ENCODE data around the gene NSD1.
"Not testable (repeated sequence)": the region's sequence is repeated elsewhere in the genome, so short reads cannot be mapped to it uniquely, and the experiment has no call there.

Gene NSD1

DNA sequence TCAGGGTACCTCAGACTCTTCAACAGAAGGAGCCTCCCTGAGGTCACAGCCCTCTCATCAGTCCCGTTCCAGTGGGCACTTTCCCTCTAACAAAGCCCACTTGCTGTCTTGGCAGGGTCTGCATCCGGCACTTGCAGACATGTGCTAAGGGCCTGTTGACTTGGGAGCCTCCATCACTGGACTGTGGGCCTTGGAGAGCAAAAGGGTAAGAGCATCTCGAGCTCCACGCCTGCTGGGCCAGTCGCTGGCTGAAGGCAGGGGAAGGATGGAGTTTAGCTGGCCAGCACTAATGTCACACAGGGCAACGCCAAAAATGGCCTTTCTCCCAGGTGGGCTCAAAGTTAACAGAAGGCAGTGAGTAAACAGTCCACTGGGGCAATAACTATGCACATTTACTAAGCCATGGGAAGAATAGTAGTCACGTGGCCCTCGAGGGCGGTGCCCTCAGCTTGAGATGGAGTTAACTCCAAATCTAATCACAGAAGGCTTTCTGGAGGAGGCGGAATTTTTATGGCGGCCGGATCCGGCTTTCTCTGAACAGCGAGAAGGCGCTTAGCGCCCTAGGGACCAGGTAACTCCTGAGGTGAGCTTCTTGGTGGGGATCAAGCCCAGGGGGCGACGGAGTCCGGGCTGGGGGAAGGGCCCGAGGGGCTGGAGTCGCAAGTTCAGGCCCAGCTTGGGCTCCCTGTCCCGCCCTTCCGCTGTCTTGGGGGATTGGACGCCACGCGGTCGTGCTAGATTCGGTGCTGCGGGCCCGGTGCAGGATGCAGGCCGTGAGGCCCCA is 2.0 kb upstream of the NSD1 start:
- H3K9me3 Mint-ChIP-seq: no peaks in the 10 kb centered on the region
- peaks cover 39% of the 10 kb centered on the region for H3K4me1 Mint-ChIP-seq (ENCODE audit: low read depth)
- peaks cover 10% of the 10 kb centered on the region for H3K36me3 Mint-ChIP-seq (ENCODE audit: low read depth)
- peak overlapping the region; percentile 82 for H3K27ac Mint-ChIP-seq
- peak overlapping the region; percentile 30 for H3K4me3 Mint-ChIP-seq
- no peaks in the 10 kb centered on the region for H3K27me3 Mint-ChIP-seq (ENCODE audit: low read depth)

DNA sequence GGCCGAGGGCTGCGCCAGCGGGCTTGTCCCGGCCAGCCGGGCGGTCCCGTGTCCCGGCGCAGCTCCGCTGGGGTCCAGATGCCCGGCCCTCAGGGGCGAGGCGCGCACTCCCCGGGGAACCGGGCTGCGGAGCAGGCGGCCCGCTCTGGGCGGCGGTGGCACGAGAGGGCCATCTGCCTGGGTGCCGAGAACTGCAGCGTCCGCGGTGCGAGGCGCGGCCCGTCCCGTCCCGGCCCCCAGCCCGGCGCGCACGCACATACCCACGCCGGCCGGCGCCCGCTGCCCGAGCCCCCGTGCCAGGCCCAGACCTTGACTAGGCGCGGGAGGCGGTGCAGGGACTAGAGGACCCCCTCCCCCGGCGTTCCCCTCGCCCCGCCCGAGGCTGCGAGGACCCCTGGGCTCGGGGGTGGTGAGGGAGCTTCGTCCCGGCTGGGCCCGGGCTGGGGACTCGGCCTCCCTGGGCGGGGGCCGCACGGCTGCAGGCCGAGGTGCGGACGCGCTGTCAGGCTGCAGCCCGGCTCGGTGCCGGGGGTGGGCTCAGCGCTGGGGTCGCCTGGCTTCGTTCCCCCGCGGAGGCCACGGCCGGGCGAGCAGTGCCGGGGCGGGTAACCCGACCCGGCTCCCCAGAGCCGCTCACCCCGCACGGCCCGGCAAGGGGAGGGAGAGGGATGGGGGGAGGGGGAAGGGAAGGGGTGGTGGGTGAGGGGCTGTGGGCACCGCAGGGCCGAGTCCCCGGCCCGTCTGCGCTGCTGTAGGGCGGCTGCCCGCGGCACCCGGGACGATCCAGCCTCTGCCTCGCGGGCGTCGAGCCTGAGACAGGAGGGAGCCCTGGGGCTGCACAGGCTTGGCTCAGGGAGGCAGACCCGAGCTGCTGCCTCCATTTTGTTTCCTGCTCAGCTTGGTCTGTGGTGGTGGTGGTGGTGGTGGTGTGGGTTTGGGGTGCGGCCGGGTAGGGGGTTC is 1.2 kb upstream of the NSD1 start:
- H3K4me1 Mint-ChIP-seq (ENCODE audit: low read depth): peaks cover 44% of the 10 kb centered on the region
- no peaks in the 10 kb centered on the region for H3K9me3 Mint-ChIP-seq
- H3K27me3 Mint-ChIP-seq (ENCODE audit: low read depth): no peaks in the 10 kb centered on the region
- peak overlapping the region; percentile 39 for H3K4me3 Mint-ChIP-seq
- peaks cover 13% of the 10 kb centered on the region for H3K36me3 Mint-ChIP-seq (ENCODE audit: low read depth)
- peak overlapping the region; percentile 53 for H3K27ac Mint-ChIP-seq

DNA sequence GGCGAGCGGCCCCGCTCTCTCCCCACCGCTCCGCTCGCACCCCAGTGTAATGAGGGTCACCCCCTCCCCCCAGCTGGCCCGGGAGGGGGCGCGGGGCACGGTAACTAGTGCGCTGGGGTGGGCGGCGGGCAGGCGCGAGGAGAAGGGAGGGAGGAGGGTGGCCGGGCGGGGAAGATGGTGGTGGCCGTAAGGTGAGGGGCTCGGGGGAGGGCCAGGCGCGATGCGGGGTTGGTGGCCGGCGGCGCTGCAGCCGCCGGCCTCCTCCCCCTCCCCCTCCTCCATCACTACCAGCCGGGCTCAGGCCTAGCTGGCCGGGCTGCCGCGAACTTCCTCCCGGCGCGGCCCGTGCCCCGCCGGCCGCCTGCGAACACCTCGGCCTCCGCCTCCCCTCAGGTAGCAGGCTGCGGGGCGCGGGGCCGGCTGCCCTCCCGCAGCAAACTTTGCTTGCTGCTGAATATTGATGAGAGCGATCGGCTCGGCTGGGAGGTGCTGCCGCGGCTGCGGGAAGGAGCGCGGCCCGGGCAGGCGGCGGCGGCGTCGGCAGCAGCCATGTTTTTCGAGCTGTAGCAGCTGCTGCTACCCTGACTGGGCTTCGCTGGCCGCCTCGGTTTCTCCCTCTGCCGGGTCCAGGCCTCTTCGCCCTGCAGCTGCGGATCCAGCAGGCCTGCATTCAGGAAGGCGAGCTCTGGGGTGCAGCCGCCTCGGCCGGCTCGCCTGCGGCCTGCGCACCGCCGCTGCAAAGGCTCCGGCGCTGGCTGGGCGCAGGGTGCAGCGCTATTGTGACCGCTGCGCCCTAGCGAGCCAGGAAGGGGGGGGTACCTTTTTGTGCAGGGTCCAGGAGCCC is 502 bp downstream of the NSD1 start:
- Mint-ChIP-seq H3K9me3 (no peaks in the 10 kb centered on the region), H3K4me1 (ENCODE audit: low read depth) (peaks cover 37% of the 10 kb centered on the region), H3K36me3 (ENCODE audit: low read depth) (peaks cover 15% of the 10 kb centered on the region), H3K27ac (peak overlapping the region; percentile 84), H3K27me3 (ENCODE audit: low read depth) (no peaks in the 10 kb centered on the region), H3K4me3 (peak overlapping the region; percentile 87)

- no peaks in the 10 kb centered on the region for H3K27me3 Mint-ChIP-seq (ENCODE audit: low read depth)
- peak overlapping the region; percentile 84 for H3K27ac Mint-ChIP-seq
- peaks cover 33% of the 10 kb centered on the region for H3K4me1 Mint-ChIP-seq (ENCODE audit: low read depth)
- H3K4me3 Mint-ChIP-seq: peak overlapping the region; percentile 87
- H3K9me3 Mint-ChIP-seq: no peaks in the 10 kb centered on the region
- H3K36me3 Mint-ChIP-seq (ENCODE audit: low read depth): peaks cover 17% of the 10 kb centered on the region
Measured at GRCh38 chr5:177134697-177135225, 1.2 kb downstream of the NSD1 start.

DNA sequence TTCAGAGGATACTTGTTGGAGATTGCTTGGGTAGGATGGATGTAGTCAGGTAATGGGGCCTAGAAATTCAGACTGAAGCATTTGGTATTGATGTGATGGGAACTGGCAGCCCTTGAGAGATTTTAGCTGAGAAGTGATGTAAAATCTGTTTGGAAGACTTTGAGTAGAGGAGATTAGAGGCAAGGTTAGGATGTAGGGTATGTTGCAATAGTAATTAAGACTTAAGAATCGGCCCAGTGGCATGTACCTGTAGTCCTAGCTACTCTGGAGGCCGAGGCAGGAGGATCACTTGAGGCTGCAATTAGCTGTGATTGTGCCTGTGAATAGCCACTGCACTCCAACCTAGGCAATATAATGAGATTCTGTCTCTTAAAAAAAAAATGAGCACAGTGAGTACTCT is 6.7 kb downstream of the NSD1 start:
- Mint-ChIP-seq H3K9me3 (no peaks in the 10 kb centered on the region), H3K4me1 (ENCODE audit: low read depth) (peaks cover 43% of the 10 kb centered on the region), H3K4me3 (no peak overlapping the region), H3K36me3 (ENCODE audit: low read depth) (peaks cover 39% of the 10 kb centered on the region), H3K27me3 (ENCODE audit: low read depth) (no peaks in the 10 kb centered on the region), H3K27ac (no peak overlapping the region)

DNA sequence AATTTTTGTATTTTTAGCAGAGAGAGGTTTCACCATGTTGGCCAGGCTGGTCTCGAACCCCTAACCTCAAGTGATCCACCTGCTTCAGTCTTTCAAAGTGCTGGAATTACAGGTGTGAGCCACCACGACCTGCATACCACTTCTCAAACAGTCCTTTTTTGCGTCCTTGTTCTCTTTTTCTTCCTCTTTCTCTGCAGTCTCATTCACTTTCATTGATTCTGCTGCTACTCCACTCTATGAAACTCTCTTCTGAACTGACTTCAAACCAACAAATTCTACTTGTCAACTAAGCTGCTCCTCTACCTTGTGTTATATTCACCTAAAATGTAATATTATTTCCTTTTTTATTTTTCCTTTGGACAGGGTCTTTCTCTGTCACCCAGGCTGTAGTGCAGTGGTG is 7.9 kb downstream of the NSD1 start:
- peaks cover 33% of the 10 kb centered on the region for H3K4me1 Mint-ChIP-seq (ENCODE audit: low read depth)

DNA sequence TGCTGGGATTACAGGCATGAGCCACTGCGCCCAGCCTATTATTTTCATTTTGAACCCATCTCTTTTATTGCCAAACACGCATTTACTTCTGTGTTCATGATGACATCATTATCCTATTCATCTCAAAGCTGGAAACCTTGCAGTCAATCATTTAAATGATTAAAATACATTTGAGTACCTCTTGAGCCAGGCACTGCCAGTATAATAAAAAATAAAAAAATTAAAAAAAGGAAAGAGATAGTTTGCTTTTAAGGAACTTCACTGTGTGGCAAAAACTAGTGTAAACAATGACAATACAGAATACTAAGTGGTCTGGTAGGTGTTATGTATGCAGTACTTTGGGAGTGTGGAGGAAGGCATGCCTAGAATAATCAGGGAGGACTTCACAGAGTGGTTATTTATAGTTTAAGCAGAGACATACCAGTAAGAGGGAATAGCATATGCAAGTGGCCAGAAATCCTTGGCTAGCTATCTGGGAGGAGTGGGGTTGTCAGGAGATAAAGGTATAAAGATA is 8.6 kb downstream of the NSD1 start:
- H3K27me3 Mint-ChIP-seq (ENCODE audit: low read depth): no peaks in the 10 kb centered on the region
- peaks cover 28% of the 10 kb centered on the region for H3K4me1 Mint-ChIP-seq (ENCODE audit: low read depth)
- H3K27ac Mint-ChIP-seq: no peak overlapping the region
- H3K9me3 Mint-ChIP-seq: no peaks in the 10 kb centered on the region
- H3K36me3 Mint-ChIP-seq (ENCODE audit: low read depth): peaks cover 34% of the 10 kb centered on the region
- no peak overlapping the region for H3K4me3 Mint-ChIP-seq

More for the DNA sequence above, 7.9 kb downstream of the NSD1 start:
- Mint-ChIP-seq H3K36me3 (ENCODE audit: low read depth) (peaks cover 35% of the 10 kb centered on the region), H3K27me3 (ENCODE audit: low read depth) (no peaks in the 10 kb centered on the region), H3K9me3 (no peaks in the 10 kb centered on the region), H3K27ac (peak overlapping the region; percentile 15), H3K4me3 (no peak overlapping the region)

GRCh38 chr5:177142778-177143177 is 9.2 kb downstream of the NSD1 start:
- H3K9me3 Mint-ChIP-seq: no peaks in the 10 kb centered on the region
- H3K4me3 Mint-ChIP-seq: no peak overlapping the region
- H3K4me1 Mint-ChIP-seq (ENCODE audit: low read depth): peaks cover 23% of the 10 kb centered on the region
- no peaks in the 10 kb centered on the region for H3K27me3 Mint-ChIP-seq (ENCODE audit: low read depth)
- no peak overlapping the region for H3K27ac Mint-ChIP-seq
- peaks cover 37% of the 10 kb centered on the region for H3K36me3 Mint-ChIP-seq (ENCODE audit: low read depth)

GRCh38 chr5:177146891-177147638 is 13.5 kb downstream of the NSD1 start:
- no peaks in the 10 kb centered on the region for H3K27me3 Mint-ChIP-seq (ENCODE audit: low read depth)
- H3K27ac Mint-ChIP-seq: no peak overlapping the region
- H3K4me1 Mint-ChIP-seq (ENCODE audit: low read depth): peaks cover 8% of the 10 kb centered on the region
- no peaks in the 10 kb centered on the region for H3K9me3 Mint-ChIP-seq
- H3K36me3 Mint-ChIP-seq (ENCODE audit: low read depth): peaks cover 23% of the 10 kb centered on the region
- H3K4me3 Mint-ChIP-seq: no peak overlapping the region

DNA sequence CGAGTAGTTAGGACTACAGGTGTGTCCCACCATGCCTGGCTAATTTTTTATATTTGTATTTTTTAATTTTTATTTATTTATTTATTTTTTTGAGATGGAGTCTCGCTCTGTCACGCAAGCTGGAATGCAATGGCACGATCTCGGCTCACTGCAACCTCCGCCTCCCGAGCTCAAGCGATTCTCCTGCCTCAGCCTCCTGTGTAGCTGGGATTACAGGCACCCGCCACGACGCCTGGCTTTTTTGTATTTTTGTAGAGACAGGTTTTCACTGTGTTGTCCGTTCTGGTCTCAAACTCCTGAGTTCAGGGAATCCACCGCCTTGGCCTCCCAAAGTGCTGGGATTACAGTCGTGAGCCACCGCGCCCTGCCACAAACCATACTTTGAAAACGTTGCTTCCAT is 16.5 kb downstream of the NSD1 start:
- not testable (repeated sequence) for H3K27me3 Mint-ChIP-seq (ENCODE audit: low read depth); H3K9me3 Mint-ChIP-seq; H3K27ac Mint-ChIP-seq; H3K4me3 Mint-ChIP-seq; H3K4me1 Mint-ChIP-seq (ENCODE audit: low read depth)
- peaks cover 16% of the 10 kb centered on the region for H3K36me3 Mint-ChIP-seq (ENCODE audit: low read depth)

- Mint-ChIP-seq H3K4me1 (ENCODE audit: low read depth) (peaks cover 2% of the 10 kb centered on the region), H3K9me3 (no peaks in the 10 kb centered on the region), H3K4me3 (no peak overlapping the region), H3K36me3 (ENCODE audit: low read depth) (peaks cover 9% of the 10 kb centered on the region), H3K27ac (peak overlapping the region; percentile 55), H3K27me3 (ENCODE audit: low read depth) (no peaks in the 10 kb centered on the region)
Measured at GRCh38 chr5:177154003-177154643, 20.6 kb downstream of the NSD1 start.

GRCh38 chr5:177162379-177162778 is 28.8 kb downstream of the NSD1 start:
- Mint-ChIP-seq H3K36me3 (ENCODE audit: low read depth) (peaks cover 14% of the 10 kb centered on the region), H3K4me3 (no peak overlapping the region), H3K9me3 (no peaks in the 10 kb centered on the region), H3K4me1 (ENCODE audit: low read depth) (peaks cover 2% of the 10 kb centered on the region), H3K27ac (no peak overlapping the region), H3K27me3 (ENCODE audit: low read depth) (no peaks in the 10 kb centered on the region)

- H3K27ac Mint-ChIP-seq: no peak overlapping the region
- H3K36me3 Mint-ChIP-seq (ENCODE audit: low read depth): peaks cover 16% of the 10 kb centered on the region
- H3K27me3 Mint-ChIP-seq (ENCODE audit: low read depth): no peaks in the 10 kb centered on the region
- H3K4me3 Mint-ChIP-seq: no peak overlapping the region
- no peaks in the 10 kb centered on the region for H3K9me3 Mint-ChIP-seq
- H3K4me1 Mint-ChIP-seq (ENCODE audit: low read depth): peaks cover 2% of the 10 kb centered on the region
Measured at GRCh38 chr5:177163500-177163899, 29.9 kb downstream of the NSD1 start.

All from T-helper 1 cell treated with Interleukin-12 subunit alpha and Interleukin-12 subunit beta and Interleukin-4 antibody, amounts not matched to agents 30 μg/mL and 1 μg/mL, for 36 hours (primary cell).